GM19463 (cell line): Measurements from ENCODE around the gene IQCE.
"Not testable (repeated sequence)": the region's sequence is repeated elsewhere in the genome, so short reads cannot be mapped to it uniquely, and the experiment has no call there.

ENCODE experiments used
- ATAC-seq: cut with Tn5 transposase; IDR thresholded peaks from one replicate; pipeline ENCODE4 v1.9.1; 2021; ENCODE audit warnings: mild to moderate bottlenecking, moderate library complexity; ENCODE audit not compliant: unreplicated experiment

IQCE gene

DNA sequence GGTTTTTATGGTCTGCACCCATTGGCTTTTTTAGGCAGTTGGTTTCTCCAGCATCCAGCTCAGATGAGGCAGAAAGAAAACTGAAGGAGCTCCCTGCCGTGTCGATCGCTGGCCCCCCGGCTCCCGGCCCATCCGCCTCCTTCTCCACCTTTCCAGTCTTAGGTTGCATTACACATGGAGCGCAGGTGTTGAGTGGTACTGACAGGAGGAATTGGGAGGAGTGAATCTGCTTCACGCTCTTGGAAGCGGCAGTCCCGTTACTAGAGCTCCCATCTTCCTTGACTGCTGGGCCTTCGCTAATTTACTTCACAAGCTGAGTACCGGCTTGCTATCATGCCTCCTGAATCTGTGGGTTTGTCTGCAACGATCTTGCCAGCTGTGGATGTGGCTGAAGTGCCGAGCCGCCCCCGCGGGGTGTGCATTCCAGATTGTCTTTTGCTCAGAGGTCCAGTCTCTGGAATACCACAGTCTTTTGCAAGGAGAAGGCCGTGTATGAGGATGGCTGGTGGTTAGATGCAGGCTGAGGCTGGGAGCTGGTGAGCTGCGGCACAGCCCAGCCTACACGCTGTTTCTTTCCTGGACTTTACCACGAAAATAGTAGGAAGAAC lies 17.1 kb downstream of the IQCE start:
- ATAC-seq = no peak

- ATAC-seq = no peak
Observed at GRCh38 chr7:2576742-2577491, 18.1 kb downstream of the IQCE start.

- ATAC-seq = no peak
Observed at GRCh38 chr7:2577914-2578680, 19.3 kb downstream of the IQCE start.

DNA sequence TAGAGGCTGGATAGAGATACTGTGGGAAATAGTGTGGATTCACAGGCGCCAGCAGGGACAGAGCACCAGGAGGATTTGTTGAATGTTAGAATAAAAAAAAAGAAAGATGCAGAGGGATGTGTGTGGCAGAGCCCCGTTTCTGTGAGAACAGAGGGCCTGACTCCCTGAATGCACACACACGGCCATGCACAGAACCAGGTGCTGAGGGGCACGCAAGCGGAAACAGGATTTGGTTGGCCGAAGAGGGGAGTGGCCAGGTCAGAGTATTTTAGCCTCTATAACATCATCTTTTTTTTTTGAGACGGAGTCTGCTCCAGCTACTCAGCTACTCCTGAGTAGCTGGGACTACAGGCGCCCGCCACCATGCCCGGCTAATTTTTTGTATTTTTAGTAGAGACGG lies 21.9 kb downstream of the IQCE start:
- ATAC-seq = no peak

DNA sequence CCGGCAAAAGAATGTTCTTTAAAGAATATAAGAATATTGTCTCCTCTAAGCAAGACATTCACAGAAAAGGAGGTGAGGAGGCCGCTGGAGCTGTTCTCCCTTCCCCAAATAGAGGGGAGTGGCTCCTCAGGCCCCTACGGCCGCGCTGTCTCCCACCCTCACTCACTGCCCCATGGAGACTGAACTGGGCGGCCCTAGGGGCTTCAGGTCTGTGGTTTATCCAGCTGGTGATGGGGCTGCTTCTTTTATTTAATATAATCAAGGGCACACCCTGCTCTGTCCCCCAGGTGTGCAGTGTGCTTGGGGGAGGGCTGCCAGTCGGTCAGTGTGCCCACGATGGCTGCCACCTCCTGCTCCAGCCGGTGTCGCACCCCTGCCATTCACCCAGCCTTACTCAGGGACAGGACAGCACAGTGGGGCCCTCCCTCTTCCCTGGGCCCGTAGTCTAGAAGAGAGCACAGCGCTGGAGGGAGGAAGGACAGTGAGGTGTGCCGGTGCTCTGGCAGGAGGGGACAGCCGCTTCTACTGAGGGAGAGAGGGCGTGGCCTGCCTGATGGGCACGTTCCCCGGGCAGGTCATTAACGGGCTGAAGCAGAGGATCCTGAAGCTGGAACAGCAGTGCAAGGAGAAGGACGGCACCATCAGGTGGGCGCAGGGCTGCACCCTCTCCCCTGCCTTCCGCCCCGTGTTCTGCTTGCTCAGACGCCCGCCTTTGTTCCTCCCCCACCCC lies 23.4 kb downstream of the IQCE start:
- ATAC-seq = no peak

DNA sequence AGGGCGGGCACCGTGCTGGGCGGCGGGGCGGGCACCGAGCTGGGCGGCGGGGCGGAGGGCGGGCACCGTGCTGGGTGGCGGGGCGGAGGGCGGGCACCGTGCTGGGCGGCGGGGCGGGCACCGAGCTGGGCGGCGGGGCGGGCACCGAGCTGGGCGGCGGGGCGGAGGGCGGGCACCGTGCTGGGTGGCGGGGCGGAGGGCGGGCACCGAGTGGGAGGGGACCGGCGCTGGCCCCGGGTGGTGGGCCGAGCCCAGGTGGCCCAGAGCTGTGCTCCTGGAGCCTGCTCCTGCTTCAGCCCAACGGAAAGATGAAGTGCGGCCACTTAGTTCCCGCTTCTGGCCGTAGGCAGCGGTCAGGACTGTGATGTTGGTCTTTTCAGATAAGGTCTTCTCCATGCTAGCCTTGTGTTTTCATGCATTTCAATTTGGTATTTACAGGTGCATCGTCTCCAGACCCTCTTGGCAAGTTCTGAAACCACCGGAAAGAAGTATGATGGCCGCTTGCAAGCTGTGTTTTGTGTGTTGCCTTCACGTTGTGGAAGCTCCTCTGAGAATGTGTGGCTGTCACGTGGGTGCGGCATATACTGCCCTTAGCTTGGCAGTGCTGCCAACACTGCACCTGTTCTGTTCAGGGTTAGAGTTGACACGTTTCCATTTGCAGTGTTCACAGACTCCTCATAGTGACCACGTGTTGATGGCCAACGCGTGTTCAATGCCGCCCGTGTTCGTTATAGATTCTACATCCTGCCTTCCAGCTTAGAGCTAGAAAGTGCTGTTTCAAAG lies 25.2 kb downstream of the IQCE start:
- ATAC-seq = no peak

GRCh38 chr7:2585446-2585845 lies 26.7 kb downstream of the IQCE start:
- no peak for ATAC-seq

GRCh38 chr7:2586326-2587020 lies 27.7 kb downstream of the IQCE start:
- ATAC-seq = no peak

DNA sequence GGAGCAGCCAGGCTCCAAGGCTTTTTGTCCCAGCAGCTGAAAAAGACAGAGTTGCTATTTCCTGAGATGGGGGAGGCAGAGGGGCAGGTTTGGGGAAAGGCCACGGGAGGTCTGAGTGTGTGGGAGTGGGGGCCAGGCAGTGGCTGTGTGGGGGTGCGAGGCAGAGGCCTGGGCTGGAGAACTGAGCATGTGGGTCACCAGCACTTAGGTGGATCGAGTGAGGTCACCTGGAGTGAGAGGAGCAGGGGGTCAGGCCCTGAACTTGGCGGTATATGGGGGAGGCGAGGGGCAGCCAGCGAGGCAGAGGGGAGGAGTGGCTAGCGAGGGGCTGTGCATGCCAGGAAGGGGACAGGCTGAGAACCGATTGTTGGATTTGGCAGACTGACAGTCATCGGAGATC lies 28.4 kb downstream of the IQCE start:
- ATAC-seq = no peak

- ATAC-seq = no peak
Observed at GRCh38 chr7:2587778-2588177, 29.0 kb downstream of the IQCE start.

DNA sequence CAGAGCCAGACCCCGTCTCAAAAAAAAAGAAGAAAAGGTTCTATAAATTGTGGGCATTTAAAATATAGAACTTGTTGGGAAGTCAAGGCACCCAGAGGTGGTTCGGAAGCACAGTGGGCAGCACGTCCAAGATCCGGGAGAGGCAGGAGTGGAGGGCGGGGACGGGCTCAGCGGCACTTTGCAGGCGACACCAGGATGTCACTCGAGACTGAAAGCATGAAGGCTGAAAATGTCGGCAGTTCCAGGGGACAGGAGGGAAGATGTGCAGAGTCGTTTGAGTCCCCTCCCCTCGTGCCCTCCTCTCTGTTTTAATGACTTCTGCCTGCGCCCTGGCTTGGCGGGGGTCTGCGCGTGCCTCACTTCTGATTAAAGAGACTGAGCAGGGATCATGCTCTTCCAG lies 30.6 kb downstream of the IQCE start:
- ATAC-seq = no peak

DNA sequence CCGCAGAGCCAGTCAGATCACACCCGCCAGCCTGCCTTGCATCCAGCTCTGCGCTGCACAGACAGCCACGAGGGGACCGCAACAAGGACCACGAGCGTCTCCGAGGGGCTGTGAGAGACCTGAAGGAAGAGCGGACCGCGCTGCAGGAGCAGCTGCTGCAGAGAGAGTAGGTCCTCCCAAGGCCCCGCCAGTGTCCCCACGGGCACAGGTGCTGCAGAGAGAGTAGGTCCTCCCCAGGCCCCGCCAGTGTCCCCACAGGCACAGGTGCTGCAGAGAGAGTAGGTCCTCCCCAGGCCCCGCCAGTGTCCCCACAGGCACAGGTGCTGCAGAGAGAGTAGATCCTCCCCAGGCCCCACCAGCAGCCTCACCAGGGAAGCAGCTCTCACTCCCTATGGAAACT lies 31.2 kb downstream of the IQCE start:
- ATAC-seq = not testable (repeated sequence)

- no peak for ATAC-seq
Observed at GRCh38 chr7:2592375-2592865, 33.6 kb downstream of the IQCE start.

GRCh38 chr7:2593036-2593727 lies 34.4 kb downstream of the IQCE start:
- no peak for ATAC-seq

GRCh38 chr7:2594599-2594998 lies 35.8 kb downstream of the IQCE start:
- ATAC-seq = no peak

DNA sequence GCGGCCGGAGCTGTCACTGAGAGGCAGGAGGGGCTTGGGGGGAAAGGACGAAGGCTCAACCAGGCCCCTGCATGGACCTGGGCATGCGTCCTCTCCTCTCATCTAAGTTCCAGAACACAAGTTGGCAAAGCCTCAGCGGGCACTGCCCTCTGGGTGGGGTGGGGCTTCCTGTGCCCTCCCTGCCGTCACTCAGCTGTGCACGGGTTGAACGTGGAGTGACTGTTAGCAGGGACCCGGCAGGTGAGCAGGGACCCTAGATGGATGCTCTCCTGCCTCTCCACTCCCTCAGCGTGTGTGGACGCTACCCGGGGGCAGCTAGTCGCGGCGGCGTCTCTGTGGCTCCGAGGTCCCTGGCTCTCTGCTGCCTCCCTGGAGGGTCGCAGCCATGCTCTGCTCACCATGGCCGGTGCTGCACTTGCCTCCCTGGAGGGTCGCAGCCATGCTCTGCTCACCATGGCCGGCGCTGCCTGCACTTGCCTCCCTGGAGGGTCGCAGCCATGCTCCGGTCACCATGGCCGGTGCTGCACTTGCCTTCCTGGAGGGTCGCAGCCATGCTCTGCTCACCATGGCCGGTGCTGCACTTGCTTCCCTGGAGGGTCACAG lies 36.6 kb downstream of the IQCE start:
- no peak for ATAC-seq

- ATAC-seq = no peak
Observed at GRCh38 chr7:2596464-2597272, 37.9 kb downstream of the IQCE start.

DNA sequence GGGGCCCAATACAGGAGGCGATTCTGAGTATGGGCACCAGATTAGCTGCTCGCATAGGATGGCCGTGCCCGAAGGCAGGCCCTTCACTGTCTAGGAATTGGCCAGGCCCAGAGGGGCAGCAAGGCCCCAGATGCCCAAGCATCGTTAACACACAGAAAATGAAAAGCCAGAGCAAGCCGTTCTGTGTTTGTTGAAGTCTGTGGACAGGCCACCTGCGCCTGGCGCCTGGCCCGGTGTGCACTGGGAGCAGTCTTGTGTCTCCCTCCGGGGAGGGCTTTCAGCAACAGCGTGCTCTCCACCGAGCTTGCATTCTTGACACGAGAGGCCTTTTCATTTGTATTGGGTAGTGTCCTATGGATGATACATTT lies 38.5 kb downstream of the IQCE start:
- no peak for ATAC-seq
